Measurements from ENCODE around the gene GPC6. TPM values are rescaled to one million over a fixed set of nuclear protein-coding genes. Genes with fewer than 3 reads are reported as not detected.

The GPC6 gene
- total RNA-seq, 1 donor from 2014 or later: 16.1 TPM

- no peak overlapping the region for H3K4me3 Mint-ChIP-seq (ENCODE audit: unreplicated experiment)
- no peaks in the 10 kb centered on the region for H3K9me3 Mint-ChIP-seq (ENCODE audit: unreplicated experiment)
These were observed 1065.2 kb downstream of the GPC6 start for GRCh38 chr13:94291631-94292322.

GRCh38 chr13:94292323-94292640, 1065.7 kb downstream of the GPC6 start:
- H3K27me3 Mint-ChIP-seq (ENCODE audit: unreplicated experiment): peaks cover 2% of the 10 kb centered on the region
- TF ChIP-seq, protein P1, sequence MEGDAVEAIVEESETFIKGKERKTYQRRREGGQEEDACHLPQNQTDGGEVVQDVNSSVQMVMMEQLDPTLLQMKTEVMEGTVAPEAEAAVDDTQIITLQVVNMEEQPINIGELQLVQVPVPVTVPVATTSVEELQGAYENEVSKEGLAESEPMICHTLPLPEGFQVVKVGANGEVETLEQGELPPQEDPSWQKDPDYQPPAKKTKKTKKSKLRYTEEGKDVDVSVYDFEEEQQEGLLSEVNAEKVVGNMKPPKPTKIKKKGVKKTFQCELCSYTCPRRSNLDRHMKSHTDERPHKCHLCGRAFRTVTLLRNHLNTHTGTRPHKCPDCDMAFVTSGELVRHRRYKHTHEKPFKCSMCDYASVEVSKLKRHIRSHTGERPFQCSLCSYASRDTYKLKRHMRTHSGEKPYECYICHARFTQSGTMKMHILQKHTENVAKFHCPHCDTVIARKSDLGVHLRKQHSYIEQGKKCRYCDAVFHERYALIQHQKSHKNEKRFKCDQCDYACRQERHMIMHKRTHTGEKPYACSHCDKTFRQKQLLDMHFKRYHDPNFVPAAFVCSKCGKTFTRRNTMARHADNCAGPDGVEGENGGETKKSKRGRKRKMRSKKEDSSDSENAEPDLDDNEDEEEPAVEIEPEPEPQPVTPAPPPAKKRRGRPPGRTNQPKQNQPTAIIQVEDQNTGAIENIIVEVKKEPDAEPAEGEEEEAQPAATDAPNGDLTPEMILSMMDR (IDR thresholded peaks at IDR 0.05; ENCODE audit: unreplicated experiment): no peak
- H3K36me3 Mint-ChIP-seq (ENCODE audit: low read depth, unreplicated experiment): no peaks in the 10 kb centered on the region
- peaks cover 3% of the 10 kb centered on the region for H3K4me1 Mint-ChIP-seq (ENCODE audit: unreplicated experiment)
- no peaks in the 10 kb centered on the region for H3K9me3 Mint-ChIP-seq (ENCODE audit: unreplicated experiment)
- H3K4me3 Mint-ChIP-seq (ENCODE audit: unreplicated experiment): no peak overlapping the region
- no peak for DNase-seq (ENCODE audit: low spot score)
- H3K27ac Mint-ChIP-seq (ENCODE audit: unreplicated experiment): no peak overlapping the region

More at GRCh38 chr13:94291631-94292322, 1065.2 kb downstream of the GPC6 start:
- DNase-seq (ENCODE audit: low spot score): no peak
- Mint-ChIP-seq H3K27ac (ENCODE audit: unreplicated experiment) (no peak overlapping the region), H3K36me3 (ENCODE audit: low read depth, unreplicated experiment) (no peaks in the 10 kb centered on the region), H3K27me3 (ENCODE audit: unreplicated experiment) (peaks cover 2% of the 10 kb centered on the region), H3K4me1 (ENCODE audit: unreplicated experiment) (peaks cover 3% of the 10 kb centered on the region)
- TF ChIP-seq, protein P1 (IDR thresholded peaks at IDR 0.05; ENCODE audit: unreplicated experiment): no peak

DNA sequence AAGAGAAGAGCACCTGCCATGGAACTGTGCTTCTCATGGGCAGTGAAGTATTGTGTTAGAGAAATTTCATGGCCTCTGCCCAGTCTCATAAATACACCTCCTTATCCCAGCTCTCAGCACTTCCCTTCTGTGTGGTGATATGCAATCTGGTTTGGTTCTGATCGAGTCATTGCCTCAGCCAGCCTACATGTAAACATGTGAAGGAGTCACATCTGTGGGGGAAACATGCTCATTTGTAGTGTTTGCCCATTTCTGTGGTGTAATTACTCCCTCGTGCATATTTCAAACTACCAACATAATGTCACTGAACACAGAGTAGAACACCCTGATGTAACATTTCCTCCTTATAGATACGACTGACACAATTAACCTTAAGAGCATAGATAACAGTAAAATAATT, 1069.9 kb downstream of the GPC6 start:
- Mint-ChIP-seq H3K27ac (ENCODE audit: unreplicated experiment) (no peak overlapping the region), H3K4me1 (ENCODE audit: unreplicated experiment) (no peaks in the 10 kb centered on the region), H3K9me3 (ENCODE audit: unreplicated experiment) (no peaks in the 10 kb centered on the region), H3K27me3 (ENCODE audit: unreplicated experiment) (no peaks in the 10 kb centered on the region), H3K36me3 (ENCODE audit: low read depth, unreplicated experiment) (no peaks in the 10 kb centered on the region), H3K4me3 (ENCODE audit: unreplicated experiment) (no peak overlapping the region)
- no peak for DNase-seq (ENCODE audit: low spot score)
- TF ChIP-seq, protein P1 (IDR thresholded peaks at IDR 0.05; ENCODE audit: unreplicated experiment): no peak

DNA sequence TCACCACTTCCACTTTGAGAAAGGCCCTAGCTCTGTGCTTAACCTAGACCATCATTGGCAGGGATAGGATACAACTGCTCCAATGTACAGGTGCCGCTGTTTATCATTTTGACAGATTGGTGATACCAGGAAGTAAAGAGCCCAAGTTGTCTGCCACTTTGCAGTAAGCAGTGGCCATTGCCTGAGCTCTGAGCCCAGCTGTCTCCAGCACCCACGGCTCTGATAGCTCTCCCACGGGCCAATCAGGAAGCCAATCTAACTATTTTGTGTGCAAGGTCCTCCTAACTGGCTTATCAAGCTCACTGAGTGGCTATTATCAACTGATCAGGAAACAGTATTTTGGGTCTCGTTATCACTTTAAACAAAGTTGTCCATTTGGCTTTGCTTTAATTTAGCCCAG, 1071.7 kb downstream of the GPC6 start:
- H3K4me1 Mint-ChIP-seq (ENCODE audit: unreplicated experiment): no peaks in the 10 kb centered on the region
- no peak overlapping the region for H3K27ac Mint-ChIP-seq (ENCODE audit: unreplicated experiment)
- H3K4me3 Mint-ChIP-seq (ENCODE audit: unreplicated experiment): no peak overlapping the region
- TF ChIP-seq, protein P1 (IDR thresholded peaks at IDR 0.05; ENCODE audit: unreplicated experiment): no peak
- no peaks in the 10 kb centered on the region for H3K9me3 Mint-ChIP-seq (ENCODE audit: unreplicated experiment)
- H3K36me3 Mint-ChIP-seq (ENCODE audit: low read depth, unreplicated experiment): no peaks in the 10 kb centered on the region
- DNase-seq (ENCODE audit: low spot score): no peak
- H3K27me3 Mint-ChIP-seq (ENCODE audit: unreplicated experiment): no peaks in the 10 kb centered on the region

DNA sequence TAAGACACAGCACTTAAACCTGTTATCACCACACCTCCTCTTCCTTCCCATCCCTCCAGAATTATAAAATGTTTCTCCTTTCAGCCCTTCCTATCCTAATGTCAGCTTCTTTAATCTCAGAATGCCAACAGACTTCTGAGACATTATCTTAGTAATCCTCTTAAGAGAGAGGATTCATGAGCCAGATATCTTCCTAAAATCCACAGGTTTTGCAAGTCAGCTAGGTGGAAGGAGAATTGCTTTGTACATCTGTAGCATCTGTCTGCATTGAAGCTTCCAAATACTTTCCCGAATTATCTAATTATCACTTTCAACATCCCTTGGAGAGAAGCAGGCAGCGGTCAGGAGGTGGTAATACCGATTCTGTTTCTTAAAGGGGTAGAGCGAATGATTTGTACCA, 1073.8 kb downstream of the GPC6 start:
- Mint-ChIP-seq H3K27me3 (ENCODE audit: unreplicated experiment) (no peaks in the 10 kb centered on the region), H3K4me3 (ENCODE audit: unreplicated experiment) (no peak overlapping the region), H3K36me3 (ENCODE audit: low read depth, unreplicated experiment) (no peaks in the 10 kb centered on the region), H3K9me3 (ENCODE audit: unreplicated experiment) (no peaks in the 10 kb centered on the region), H3K4me1 (ENCODE audit: unreplicated experiment) (peaks cover 13% of the 10 kb centered on the region), H3K27ac (ENCODE audit: unreplicated experiment) (no peak overlapping the region)
- TF ChIP-seq, protein P1 (IDR thresholded peaks at IDR 0.05; ENCODE audit: unreplicated experiment): no peak
- no peak for DNase-seq (ENCODE audit: low spot score)

Measured in endothelial cell (in vitro differentiated cells).